Hematopoietic multipotent progenitor cell treated with erythropoietin and hydrocortisone succinate and interleukin-3 and kit ligand, for 15 days (in vitro differentiated cells): ENCODE measurements around the gene ADAMTSL3.

Experiments
- DNase-seq: peaks from one replicate; pipeline ENCODE4 v3.0.0-alpha.2; 2015; ENCODE audit warnings: low spot score

Gene ADAMTSL3

GRCh38 chr15:83970295-83970890, 316.5 kb downstream of the ADAMTSL3 start:
- DNase-seq = no peak

DNA sequence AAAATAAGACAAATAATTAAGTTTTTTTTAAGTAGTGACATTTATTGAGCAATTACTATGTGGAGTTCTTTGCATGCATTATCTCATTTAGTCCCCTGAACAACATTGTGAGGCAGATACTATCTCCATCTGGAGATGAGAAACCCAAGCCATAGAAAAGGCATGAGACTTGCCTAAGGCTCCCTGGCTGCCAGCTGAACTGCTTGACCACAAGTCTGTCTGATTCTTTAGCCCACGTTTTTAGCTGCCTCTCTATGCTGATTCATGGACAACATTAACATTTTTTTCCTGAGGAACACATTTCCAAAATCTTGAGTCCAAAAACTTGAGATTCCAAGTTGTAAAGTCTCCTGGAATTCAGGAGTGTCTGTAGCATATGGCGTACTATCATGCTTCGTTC, 318.1 kb downstream of the ADAMTSL3 start:
- DNase-seq = no peak

- DNase-seq = no peak
Observed at GRCh38 chr15:83973816-83974215, 319.9 kb downstream of the ADAMTSL3 start.

DNA sequence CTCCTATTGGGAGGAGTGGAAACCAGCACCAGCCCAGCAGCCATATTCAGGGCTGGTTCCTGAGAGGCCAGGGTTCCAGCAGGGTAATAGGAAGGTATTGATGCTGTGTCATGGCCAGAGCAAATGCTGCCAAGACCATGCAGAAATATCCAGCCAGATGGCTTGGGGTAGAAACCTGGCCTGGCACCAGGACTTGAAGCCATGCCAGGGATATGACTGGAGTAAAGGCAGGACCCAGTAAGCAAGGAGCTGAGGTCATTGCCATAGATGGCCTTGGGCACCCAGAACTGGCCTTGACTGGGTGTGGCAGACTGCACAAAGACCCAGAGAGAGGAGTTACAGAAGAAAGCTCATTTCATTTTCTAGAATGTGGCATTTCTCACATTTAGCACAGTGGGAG, 324.1 kb downstream of the ADAMTSL3 start:
- no peak for DNase-seq

- DNase-seq = no peak
Observed at GRCh38 chr15:83978588-83978987, 324.7 kb downstream of the ADAMTSL3 start.

- no peak for DNase-seq
Observed at GRCh38 chr15:83980637-83981036, 326.7 kb downstream of the ADAMTSL3 start.

DNA sequence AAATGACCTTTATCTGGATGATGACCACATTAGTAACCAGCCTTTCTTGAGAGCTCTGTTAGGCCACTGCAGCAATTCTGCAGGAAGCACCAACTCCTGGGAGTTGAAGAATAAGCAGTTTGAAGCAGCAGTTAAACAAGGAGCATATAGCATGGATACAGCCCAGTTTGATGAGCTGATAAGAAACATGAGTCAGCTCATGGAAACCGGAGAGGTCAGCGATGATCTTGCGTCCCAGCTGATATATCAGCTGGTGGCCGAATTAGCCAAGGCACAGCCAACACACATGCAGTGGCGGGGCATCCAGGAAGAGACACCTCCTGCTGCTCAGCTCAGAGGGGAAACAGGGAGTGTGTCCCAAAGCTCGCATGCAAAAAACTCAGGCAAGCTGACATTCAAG, 328.8 kb downstream of the ADAMTSL3 start:
- no peak for DNase-seq

DNA sequence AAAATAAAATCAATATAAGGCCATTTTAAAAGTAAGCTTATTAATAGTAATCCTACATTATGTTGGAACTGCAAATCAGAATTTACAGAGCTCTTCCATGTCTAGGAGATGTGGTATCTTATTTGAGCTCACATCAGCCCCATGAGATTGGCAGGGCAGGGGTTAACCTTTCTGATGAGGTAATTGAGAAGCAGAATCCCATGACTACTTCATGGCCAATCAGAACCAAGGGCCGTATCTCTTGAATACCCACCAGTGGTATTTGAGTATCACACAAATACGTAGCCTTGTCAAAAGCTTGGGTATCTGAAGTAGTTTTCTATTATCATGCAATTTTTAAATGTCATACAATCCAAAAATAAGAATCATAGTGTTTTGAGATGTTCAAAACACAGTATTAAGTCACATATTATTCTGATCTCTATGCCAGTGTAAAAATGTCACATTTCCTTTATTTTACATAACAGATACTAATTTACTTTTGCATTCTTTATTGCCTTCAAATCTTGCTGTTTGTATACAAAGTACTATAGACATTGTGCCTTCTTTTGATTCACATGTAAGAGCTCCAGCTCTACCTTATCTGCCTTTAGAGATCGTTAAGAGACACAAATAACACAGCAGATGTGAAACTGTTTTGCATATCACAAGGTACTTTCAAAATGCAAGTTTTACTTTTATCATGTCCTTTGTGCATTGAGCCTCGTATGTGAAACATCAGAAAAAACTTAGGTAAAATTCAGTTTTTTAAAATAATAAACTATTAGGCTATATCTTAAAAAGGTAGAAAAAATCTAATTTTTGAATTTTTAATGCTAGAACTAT, 329.9 kb downstream of the ADAMTSL3 start:
- no peak for DNase-seq

DNA sequence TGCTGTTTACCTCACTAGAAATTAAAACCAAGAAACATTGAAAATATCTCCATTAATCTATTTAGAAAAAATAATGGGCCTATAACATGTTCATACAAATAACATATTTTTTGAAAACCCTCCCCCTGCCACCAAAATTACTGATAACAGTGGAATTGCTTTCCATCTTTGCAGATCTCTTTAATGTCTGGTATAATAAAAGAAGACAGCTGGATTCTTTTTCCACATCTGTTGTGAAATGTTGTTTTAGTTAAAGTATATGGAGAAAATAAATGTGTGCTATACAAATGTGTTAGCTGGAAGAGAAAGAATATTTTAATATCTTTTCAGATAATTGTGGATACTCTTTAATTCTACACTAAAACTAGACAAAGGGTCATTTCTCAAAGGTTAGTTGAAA, 330.7 kb downstream of the ADAMTSL3 start:
- no peak for DNase-seq

- DNase-seq = no peak
Observed at GRCh38 chr15:83991163-83991562, 337.2 kb downstream of the ADAMTSL3 start.

DNA sequence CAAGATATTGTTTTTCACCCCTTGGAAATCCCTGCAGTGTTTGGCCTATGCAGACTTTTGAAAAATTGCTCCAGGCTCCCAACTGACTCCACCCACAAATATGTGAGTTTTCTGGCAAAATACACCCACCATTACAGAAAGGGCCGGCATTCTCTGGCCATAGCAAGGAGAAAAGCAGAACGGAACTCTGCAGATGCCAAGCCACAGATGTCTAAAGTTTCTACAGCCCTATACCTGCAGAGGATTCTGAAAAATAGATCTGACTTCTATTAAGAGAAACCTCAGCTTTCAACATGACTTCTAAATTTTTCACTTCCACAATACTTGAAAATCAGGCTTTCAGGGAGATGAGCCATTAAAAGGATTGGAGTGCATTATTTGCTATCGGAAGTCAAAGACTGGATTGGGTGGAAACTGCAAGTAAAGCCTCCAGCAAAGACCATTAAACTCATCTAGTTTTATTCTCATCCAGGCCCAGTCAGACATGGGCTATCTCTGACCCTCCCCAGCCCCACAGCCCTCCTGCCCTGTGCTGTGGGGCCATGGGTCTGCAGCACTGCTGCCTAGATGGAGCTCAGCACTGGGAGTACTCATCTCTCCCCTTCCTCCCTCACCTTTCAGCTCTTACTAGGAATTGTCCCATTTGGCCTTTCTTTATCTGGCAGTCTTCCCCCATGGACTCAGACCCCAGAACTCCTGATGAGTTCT, 338.6 kb downstream of the ADAMTSL3 start:
- DNase-seq = no peak

- no peak for DNase-seq
Observed at GRCh38 chr15:83993591-83993990, 339.7 kb downstream of the ADAMTSL3 start.

DNA sequence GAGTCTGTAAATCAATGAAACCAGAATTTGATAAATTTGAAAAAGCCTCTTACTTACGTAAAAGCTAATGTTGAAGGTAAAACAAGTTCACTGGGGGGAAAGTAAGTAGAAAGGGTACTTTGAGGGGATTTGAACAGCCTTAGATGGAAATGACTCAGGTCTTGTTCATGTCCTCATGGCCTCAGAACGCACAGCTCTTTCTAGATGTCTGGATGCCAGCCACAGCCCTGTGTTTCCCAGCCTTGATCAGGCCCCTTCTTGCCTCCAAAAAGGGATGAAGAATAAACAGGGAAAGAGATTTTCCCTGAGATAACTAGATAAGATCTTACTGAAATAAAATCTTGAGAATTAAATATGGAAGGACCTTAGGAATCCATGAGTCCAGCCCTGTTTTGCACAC, 344.6 kb downstream of the ADAMTSL3 start:
- no peak for DNase-seq

DNA sequence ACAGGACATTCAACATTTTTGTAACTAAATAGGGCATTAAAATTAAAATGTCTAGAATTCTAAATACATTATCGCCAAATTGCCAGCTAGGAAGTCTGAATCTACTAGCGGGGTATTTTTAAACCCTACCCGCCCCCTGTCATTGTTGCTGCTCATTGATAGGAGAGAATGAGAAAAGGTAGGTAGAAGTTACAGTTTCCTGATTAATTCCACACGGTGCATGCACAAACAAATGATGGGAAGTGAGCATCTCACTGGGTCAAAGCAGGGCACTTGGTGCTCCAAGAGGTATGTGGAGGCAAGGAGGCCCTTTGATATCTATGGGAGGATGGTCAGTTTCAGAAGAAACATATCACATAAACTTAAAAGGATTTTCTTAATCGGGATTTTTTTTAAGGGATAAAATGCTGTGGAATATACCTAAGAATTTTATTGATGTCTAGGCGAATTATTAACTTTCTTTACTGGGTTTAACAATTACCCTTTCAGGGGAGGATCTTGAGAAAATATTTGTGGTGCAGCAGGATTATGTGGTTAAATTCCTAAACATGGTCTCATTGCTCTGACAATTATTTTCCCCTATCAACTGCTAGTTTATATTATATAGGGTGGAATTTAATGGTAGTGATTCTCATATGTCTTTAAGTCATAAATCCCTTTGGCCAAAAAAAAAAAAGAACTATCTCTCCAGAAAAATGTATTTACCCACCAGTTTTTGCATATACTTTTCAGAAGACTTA, 345.6 kb downstream of the ADAMTSL3 start:
- no peak for DNase-seq

DNA sequence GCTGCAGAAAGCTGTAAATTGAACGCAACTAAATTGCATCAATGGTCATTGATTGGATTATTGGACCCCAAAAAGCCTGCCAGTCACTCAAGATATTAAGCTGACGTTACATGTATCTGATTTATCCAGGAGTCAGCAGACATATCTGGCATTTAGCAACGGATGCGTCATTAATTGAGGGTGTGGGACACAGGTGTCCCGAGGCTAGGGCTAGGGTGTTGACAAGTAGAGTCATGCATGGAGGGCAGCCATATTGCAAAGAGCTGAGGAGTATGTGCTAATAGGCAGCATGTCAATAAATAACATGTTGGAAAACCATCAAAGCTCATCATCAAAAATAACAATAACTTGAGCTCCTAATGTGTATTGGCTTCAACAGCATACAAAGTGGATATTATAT, 347.1 kb downstream of the ADAMTSL3 start:
- DNase-seq = no peak

DNA sequence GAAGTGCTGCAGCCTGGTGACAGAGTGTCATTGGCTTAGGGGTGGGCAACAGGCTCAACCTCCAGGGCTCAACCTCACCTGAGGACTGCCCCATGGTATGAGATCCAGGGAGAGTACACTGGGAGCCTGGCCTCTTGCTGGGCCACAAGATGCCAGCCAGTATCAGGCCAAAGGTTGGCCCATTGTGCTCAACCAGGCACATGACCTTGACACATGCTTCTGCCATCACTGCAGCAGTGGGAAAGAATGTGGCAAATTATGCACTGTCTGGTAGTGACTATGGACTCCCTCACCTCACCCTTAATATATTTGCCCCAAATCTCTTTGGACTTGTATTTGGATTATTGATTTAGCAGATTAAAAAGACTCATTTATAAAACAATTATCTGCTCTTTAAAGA, 347.7 kb downstream of the ADAMTSL3 start:
- DNase-seq = no peak

DNA sequence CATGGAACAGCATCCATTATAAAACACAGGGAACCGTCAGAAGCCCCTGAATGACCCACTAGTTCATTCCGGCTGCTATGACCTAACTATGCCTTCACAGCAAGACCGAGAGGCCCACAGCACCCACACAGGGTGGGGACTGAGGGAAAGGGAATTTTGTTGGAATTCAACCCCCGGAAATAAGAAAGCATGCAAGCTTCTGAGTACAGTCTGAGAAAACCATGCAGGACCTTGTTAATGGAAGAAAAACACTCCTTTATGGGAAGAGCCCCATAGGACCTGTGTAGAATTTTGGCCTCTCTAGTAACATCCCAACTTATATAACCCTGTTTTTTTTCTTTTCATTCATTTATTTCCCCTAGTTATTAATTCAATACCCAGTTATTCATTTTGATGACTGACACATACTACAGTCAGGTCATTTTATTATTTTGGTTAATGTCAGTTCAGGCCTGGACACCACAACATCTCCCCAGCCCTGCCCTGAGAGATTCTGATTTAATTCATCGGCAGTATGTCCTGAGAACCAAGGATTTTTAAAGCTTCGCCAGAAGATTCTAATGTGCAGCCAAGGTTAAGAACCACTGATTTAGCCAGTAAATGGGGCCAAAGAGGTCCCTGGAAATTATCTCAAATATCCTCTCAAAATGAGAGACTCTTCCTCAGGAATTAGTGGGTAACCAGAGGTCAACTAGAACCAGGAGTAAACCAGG, 350.0 kb downstream of the ADAMTSL3 start:
- DNase-seq = no peak

GRCh38 chr15:84006421-84006820, 352.5 kb downstream of the ADAMTSL3 start:
- DNase-seq = no peak

GRCh38 chr15:84009616-84010015, 355.7 kb downstream of the ADAMTSL3 start:
- no peak for DNase-seq

- no peak for DNase-seq
Observed at GRCh38 chr15:84010246-84010645, 356.3 kb downstream of the ADAMTSL3 start.

DNA sequence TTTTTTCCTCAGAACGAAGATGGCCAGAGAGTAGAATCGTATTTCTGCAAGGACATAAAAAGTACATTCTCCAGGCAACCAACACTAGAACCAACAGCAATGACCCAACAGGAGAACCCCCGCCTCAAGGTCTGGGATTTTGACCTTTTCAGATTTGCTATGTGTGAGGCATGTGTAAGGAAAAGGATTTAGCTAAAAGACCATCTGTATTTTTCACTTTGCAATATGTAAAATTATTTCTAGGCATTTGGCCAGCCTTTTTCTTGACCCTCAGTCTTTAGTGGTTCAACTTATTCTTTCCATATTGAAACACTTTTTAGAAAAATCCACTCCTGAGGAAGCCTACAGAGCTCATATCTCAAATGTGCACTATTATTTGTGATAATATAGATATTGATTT, 362.4 kb downstream of the ADAMTSL3 start:
- DNase-seq = no peak

DNA sequence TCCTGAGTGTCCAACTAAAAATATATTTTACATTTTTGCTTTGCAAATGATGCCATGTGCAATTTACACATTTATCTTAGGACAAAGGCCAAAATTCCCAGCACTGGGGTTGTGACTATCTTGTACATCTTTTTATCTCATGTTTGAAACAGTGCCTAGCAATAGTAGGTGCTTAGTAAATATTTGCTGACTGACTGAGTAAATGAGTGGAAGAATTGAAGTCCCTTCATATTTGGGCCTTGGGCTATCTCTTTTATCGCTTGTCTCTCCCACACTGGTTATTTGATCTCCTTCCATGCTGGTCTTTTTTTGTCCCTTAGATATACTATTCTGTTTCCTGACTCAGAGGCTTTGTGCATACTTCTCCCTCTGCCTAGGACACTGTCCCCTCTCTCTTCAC, 368.6 kb downstream of the ADAMTSL3 start:
- DNase-seq = no peak
